SH-SY5Y (cell line): ENCODE results near the gene CPXM1.

Experiments used
- GATA2 ChIP-seq: IDR thresholded peaks from 2 replicates; pipeline ENCODE4 v1.6.1; 2011; ENCODE audit warnings: mild to moderate bottlenecking, low read depth, low read length
- GATA3 ChIP-seq: IDR thresholded peaks from 2 replicates; pipeline ENCODE4 v1.6.1; 2011; ENCODE audit warnings: low read depth, mild to moderate bottlenecking, low read length, moderate library complexity

- TF ChIP-seq GATA2 = no peak
- no peak for TF ChIP-seq GATA3
These were observed 39.9 kb upstream of the CPXM1 start, which contains the start of the genes PCED1A and VPS16 for GRCh38 chr20:2840138-2840966.
